CD4-positive, alpha-beta memory T cell (primary cell): ENCODE measurements around the gene KCNC4. TPM values are rescaled to one million over a fixed set of nuclear protein-coding genes. Genes with fewer than 3 reads are reported as not detected.

Experiments used
- CTCF ChIA-PET: fragments of 350-600 bp; sonication (Branson Sonifier 250); formaldehyde crosslinking; loops from one replicate; lab custom pipeline; 2021; ENCODE audit warnings: inconsistent platforms; ENCODE audit not compliant: partially characterized antibody; lab: Charles Lee
- POLR2A ChIA-PET: fragments of 350-600 bp; sonication (Branson Sonifier 250); formaldehyde crosslinking; loops from one replicate; lab custom pipeline; 2021; ENCODE audit not compliant: partially characterized antibody; lab: Charles Lee
- DNase-seq, 5 donors: peaks; one replicate each; pipeline versions ENCODE4 v3.0.0 to v3.0.0-alpha.2; 2020 to 2022; ENCODE audit warnings: mixed read lengths in 1 of 5
- H3K27ac ChIP-seq: one replicate; pipeline ENCODE4 v1.7.0; 2013; ENCODE audit warnings: low read depth, low read length
- H3K27me3 ChIP-seq: 2 replicates; pipeline ENCODE4 v1.7.0; 2013; ENCODE audit warnings: mild to moderate bottlenecking, low read length, moderate library complexity; ENCODE audit not compliant: insufficient read depth
- H3K36me3 ChIP-seq: 2 replicates; pipeline ENCODE4 v1.7.0; 2013; ENCODE audit warnings: mild to moderate bottlenecking, low read length, moderate library complexity; ENCODE audit not compliant: insufficient read depth
- H3K4me1 ChIP-seq: 2 replicates; pipeline ENCODE4 v1.7.0; 2013; ENCODE audit warnings: mild to moderate bottlenecking, low read length, moderate library complexity; ENCODE audit not compliant: insufficient read depth
- H3K4me3 ChIP-seq, 2 donors: one replicate each; pipeline ENCODE4 v1.7.0; 2013; ENCODE audit warnings: low read length in 2 of 2, mild to moderate bottlenecking in 1 of 2
- H3K9me3 ChIP-seq, 2 donors: one replicate each; pipeline ENCODE4 v1.7.0; 2013; ENCODE audit warnings: low read length in 2 of 2, control low read depth in 1 of 2; ENCODE audit not compliant: control insufficient read depth in 1 of 2
- H3K27ac Mint-ChIP-seq, 7 donors: one replicate each; pipeline ENCODE4 v1.8.0; 2020 to 2021; ENCODE audit warnings: mixed read lengths in 7 of 7, mild to moderate bottlenecking in 6 of 7, inconsistent platforms in 3 of 7, moderate library complexity in 3 of 7
- H3K27me3 Mint-ChIP-seq, 2 donors: one replicate each; pipeline ENCODE4 v1.8.0; 2020 to 2021; ENCODE audit warnings: mixed read lengths in 2 of 2
- H3K36me3 Mint-ChIP-seq, 2 donors: one replicate each; pipeline ENCODE4 v1.8.0; 2020 to 2021; ENCODE audit warnings: mixed read lengths in 2 of 2, inconsistent platforms in 1 of 2, mild to moderate bottlenecking in 1 of 2
- H3K4me1 Mint-ChIP-seq, 4 donors: one replicate each; pipeline ENCODE4 v1.8.0; 2020 to 2021; ENCODE audit warnings: mixed read lengths in 4 of 4, mild to moderate bottlenecking in 1 of 4
- H3K4me3 Mint-ChIP-seq, 8 donors: one replicate each; pipeline ENCODE4 v1.8.0; 2020 to 2021; ENCODE audit warnings: mixed read lengths in 8 of 8, mild to moderate bottlenecking in 7 of 8, moderate library complexity in 6 of 8, inconsistent platforms in 3 of 8
- H3K9me3 Mint-ChIP-seq, 8 donors: one replicate each; pipeline ENCODE4 v1.8.0; 2020 to 2021; ENCODE audit warnings: mixed read lengths in 8 of 8, mild to moderate bottlenecking in 5 of 8, inconsistent platforms in 3 of 8, moderate library complexity in 1 of 8
- intact Hi-C: fragments of 100-400 bp; cut with micrococcal nuclease; formaldehyde crosslinking; loops from one replicate; pipeline ENCODE4 v1.15.1; 2023
- polyA plus RNA-seq, 2 donors: library from polyadenylated mRNA; unstranded; fragments of 300-500 nt; fragmentation: Illumina TruSeq; gene quantifications; one replicate each; pipeline ENCODE4 v1.2.3, GENCODE V29; 2021
- total RNA-seq, 2 experiments: library from RNA; stranded (reverse); gene quantifications; one replicate each; pipeline ENCODE4 v1.2.3, GENCODE V29; 2021

Gene KCNC4
- total and polyA plus RNA-seq, 4 experiments from 2014 or later = 2.3 to 13.4 (median 7.5) TPM

GRCh38 chr1:110228869-110229268, 18.8 kb downstream of the KCNC4 start:
- Histone ChIP-seq H3K9me3 (no peaks in the 10 kb centered on the region), H3K27ac (no peak overlapping the region), H3K4me3 (no peak overlapping the region), H3K36me3 (no peaks in the 10 kb centered on the region), H3K4me1 (no peaks in the 10 kb centered on the region), H3K27me3 (no peaks in the 10 kb centered on the region)
- no peaks in the 10 kb centered on the region for H3K9me3 Mint-ChIP-seq
- intact Hi-C loops = no loop called here
- H3K4me3 Mint-ChIP-seq = no peak overlapping the region
- H3K27ac Mint-ChIP-seq = no peak overlapping the region
- H3K4me1 Mint-ChIP-seq = peaks cover 0 to 3% (median under 1%) of the 10 kb centered on the region in 4 donors
- H3K36me3 Mint-ChIP-seq = peaks cover 5 to 9% of the 10 kb centered on the region in 2 donors
- H3K27me3 Mint-ChIP-seq = no peaks in the 10 kb centered on the region
- ChIA-PET CTCF (interaction anchor here (1.3 to 1.6 kb wide), 2 partner anchors 21 to 26 kb away, joined by 5 to 12 read pairs; no protein-coding TSS in a partner anchor), POLR2A (no interaction called here)
- DNase-seq = no peak

- no peak for DNase-seq
- ChIA-PET POLR2A (no interaction called here), CTCF (interaction anchor here (1.6 kb wide), 1 partner anchor 21 kb away, joined by 12 read pairs; no protein-coding TSS in a partner anchor)
- no peaks in the 10 kb centered on the region for H3K9me3 ChIP-seq
- H3K4me3 Mint-ChIP-seq = no peak overlapping the region
- no peaks in the 10 kb centered on the region for H3K27me3 ChIP-seq
- peaks cover 2 to 5% of the 10 kb centered on the region in 2 donors for H3K36me3 Mint-ChIP-seq
- H3K27me3 Mint-ChIP-seq = no peaks in the 10 kb centered on the region
- peak overlapping the region in 1 of 7 donors; percentile 57 for H3K27ac Mint-ChIP-seq
- no peak overlapping the region for H3K27ac ChIP-seq
- H3K4me1 Mint-ChIP-seq = peaks cover 0 to 3% (median 0%) of the 10 kb centered on the region in 4 donors
- no peaks in the 10 kb centered on the region for H3K4me1 ChIP-seq
- H3K9me3 Mint-ChIP-seq = no peaks in the 10 kb centered on the region
- no peaks in the 10 kb centered on the region for H3K36me3 ChIP-seq
- intact Hi-C loops = no loop called here
- no peak overlapping the region for H3K4me3 ChIP-seq
Measured at GRCh38 chr1:110229348-110230001, 19.4 kb downstream of the KCNC4 start.

- Mint-ChIP-seq H3K4me1 (peaks cover 0 to 3% (median 0%) of the 10 kb centered on the region in 4 donors), H3K27me3 (no peaks in the 10 kb centered on the region), H3K27ac (no peak overlapping the region), H3K9me3 (no peaks in the 10 kb centered on the region), H3K4me3 (no peak overlapping the region), H3K36me3 (peaks cover 6 to 11% of the 10 kb centered on the region in 2 donors)
- Histone ChIP-seq H3K4me3 (no peak overlapping the region), H3K36me3 (no peaks in the 10 kb centered on the region), H3K9me3 (no peaks in the 10 kb centered on the region), H3K27ac (no peak overlapping the region), H3K4me1 (no peaks in the 10 kb centered on the region), H3K27me3 (no peaks in the 10 kb centered on the region)
- DNase-seq = no peak
- ChIA-PET CTCF (no interaction called here), POLR2A (no interaction called here)
- intact Hi-C loops = no loop called here
Measured at GRCh38 chr1:110230381-110231199, 20.5 kb downstream of the KCNC4 start.

GRCh38 chr1:110233861-110234260, 23.7 kb downstream of the KCNC4 start:
- H3K27me3 ChIP-seq = no peaks in the 10 kb centered on the region
- H3K4me1 Mint-ChIP-seq = peaks cover 0 to 3% (median 0%) of the 10 kb centered on the region in 4 donors
- DNase-seq = no peak
- no peaks in the 10 kb centered on the region for H3K4me1 ChIP-seq
- CTCF ChIA-PET = no interaction called here
- no peaks in the 10 kb centered on the region for H3K9me3 Mint-ChIP-seq
- H3K4me3 Mint-ChIP-seq = no peak overlapping the region
- no peaks in the 10 kb centered on the region for H3K9me3 ChIP-seq
- H3K36me3 ChIP-seq = no peaks in the 10 kb centered on the region
- H3K27ac Mint-ChIP-seq = no peak overlapping the region
- no peak overlapping the region for H3K4me3 ChIP-seq
- no peak overlapping the region for H3K27ac ChIP-seq
- peaks cover 6 to 14% of the 10 kb centered on the region in 2 donors for H3K36me3 Mint-ChIP-seq
- POLR2A ChIA-PET = no interaction called here
- intact Hi-C loops = no loop called here
- H3K27me3 Mint-ChIP-seq = no peaks in the 10 kb centered on the region

- H3K27me3 Mint-ChIP-seq = no peaks in the 10 kb centered on the region
- H3K36me3 Mint-ChIP-seq = peaks cover 6 to 9% of the 10 kb centered on the region in 2 donors
- H3K4me3 Mint-ChIP-seq = no peak overlapping the region
- intact Hi-C loops = no loop called here
- H3K4me3 ChIP-seq = no peak overlapping the region
- POLR2A ChIA-PET = no interaction called here
- no peak overlapping the region for H3K27ac ChIP-seq
- H3K9me3 Mint-ChIP-seq = no peaks in the 10 kb centered on the region
- no peaks in the 10 kb centered on the region for H3K9me3 ChIP-seq
- CTCF ChIA-PET = no interaction called here
- H3K4me1 Mint-ChIP-seq = peaks cover 0 to 3% (median 0%) of the 10 kb centered on the region in 4 donors
- no peaks in the 10 kb centered on the region for H3K4me1 ChIP-seq
- H3K27ac Mint-ChIP-seq = no peak overlapping the region
- DNase-seq = no peak
- no peaks in the 10 kb centered on the region for H3K36me3 ChIP-seq
- no peaks in the 10 kb centered on the region for H3K27me3 ChIP-seq
Measured at GRCh38 chr1:110234691-110235090, 24.6 kb downstream of the KCNC4 start.

GRCh38 chr1:110235181-110235833, 25.2 kb downstream of the KCNC4 start:
- Histone ChIP-seq H3K9me3 (no peaks in the 10 kb centered on the region), H3K36me3 (no peaks in the 10 kb centered on the region), H3K27ac (no peak overlapping the region), H3K27me3 (no peaks in the 10 kb centered on the region), H3K4me3 (no peak overlapping the region), H3K4me1 (no peaks in the 10 kb centered on the region)
- Mint-ChIP-seq H3K27me3 (no peaks in the 10 kb centered on the region), H3K4me3 (no peak overlapping the region), H3K27ac (no peak overlapping the region), H3K9me3 (no peaks in the 10 kb centered on the region), H3K36me3 (peaks cover 6 to 9% of the 10 kb centered on the region in 2 donors), H3K4me1 (peaks cover 0 to 3% (median 0%) of the 10 kb centered on the region in 4 donors)
- ChIA-PET POLR2A (no interaction called here), CTCF (interaction anchor here (2.0 kb wide), 1 partner anchor 27 kb away, joined by 4 read pairs; no protein-coding TSS in a partner anchor)
- intact Hi-C loops = no loop called here
- no peak for DNase-seq
